Neural progenitor cell (in vitro differentiated cells): Measurements from ENCODE around the gene ZNF655.

Source experiments
- EZH2 ChIP-seq: fragments of 200-600 bp; sonication (generic); IDR thresholded peaks from 2 replicates; pipeline ENCODE4 v1.6.1; 2017; ENCODE audit warnings: antibody characterized with exemption, mild to moderate bottlenecking, moderate library complexity
- EZH2phosphoT487 ChIP-seq: fragments of 200-600 bp; sonication (generic); IDR thresholded peaks from 2 replicates; pipeline ENCODE4 v1.6.1; 2017; ENCODE audit warnings: antibody characterized with exemption
- TF ChIP-seq, protein P1 (sequence below): fragments of 200-600 bp; sonication (generic); IDR thresholded peaks from 2 replicates; pipeline ENCODE4 v1.5.1; 2017; ENCODE audit warnings: antibody characterized with exemption, mild to moderate bottlenecking

DNA sequence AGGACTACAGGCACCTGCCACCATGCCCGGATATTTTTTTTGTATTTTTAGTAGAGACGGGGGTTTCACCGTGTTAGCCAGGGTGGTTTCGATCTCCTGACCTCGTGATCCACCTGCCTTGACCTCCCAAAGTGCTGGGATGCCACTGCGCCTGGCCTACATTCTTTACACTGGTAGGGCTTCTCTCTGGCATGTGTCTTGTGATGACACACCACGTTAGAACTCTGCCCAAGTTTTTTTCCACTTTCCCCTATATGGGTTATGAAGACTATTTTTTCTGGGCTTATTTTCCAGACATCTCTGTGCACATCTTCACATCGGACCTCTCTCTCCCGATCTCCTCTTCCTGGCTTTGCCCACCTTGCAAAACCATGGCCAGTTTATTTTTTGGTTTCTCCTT lies 17.2 kb upstream of the ZNF655 start:
- TF ChIP-seq, protein P1, sequence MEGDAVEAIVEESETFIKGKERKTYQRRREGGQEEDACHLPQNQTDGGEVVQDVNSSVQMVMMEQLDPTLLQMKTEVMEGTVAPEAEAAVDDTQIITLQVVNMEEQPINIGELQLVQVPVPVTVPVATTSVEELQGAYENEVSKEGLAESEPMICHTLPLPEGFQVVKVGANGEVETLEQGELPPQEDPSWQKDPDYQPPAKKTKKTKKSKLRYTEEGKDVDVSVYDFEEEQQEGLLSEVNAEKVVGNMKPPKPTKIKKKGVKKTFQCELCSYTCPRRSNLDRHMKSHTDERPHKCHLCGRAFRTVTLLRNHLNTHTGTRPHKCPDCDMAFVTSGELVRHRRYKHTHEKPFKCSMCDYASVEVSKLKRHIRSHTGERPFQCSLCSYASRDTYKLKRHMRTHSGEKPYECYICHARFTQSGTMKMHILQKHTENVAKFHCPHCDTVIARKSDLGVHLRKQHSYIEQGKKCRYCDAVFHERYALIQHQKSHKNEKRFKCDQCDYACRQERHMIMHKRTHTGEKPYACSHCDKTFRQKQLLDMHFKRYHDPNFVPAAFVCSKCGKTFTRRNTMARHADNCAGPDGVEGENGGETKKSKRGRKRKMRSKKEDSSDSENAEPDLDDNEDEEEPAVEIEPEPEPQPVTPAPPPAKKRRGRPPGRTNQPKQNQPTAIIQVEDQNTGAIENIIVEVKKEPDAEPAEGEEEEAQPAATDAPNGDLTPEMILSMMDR, result no peak
- TF ChIP-seq EZH2phosphoT487, result no peak
- no peak for TF ChIP-seq EZH2
